Mesendoderm (in vitro differentiated cells): Measurements from ENCODE around the gene ROR1.

Experiments
- DNase-seq: peaks from one replicate; pipeline ENCODE4 v3.0.0; 2013
- H2AK5ac ChIP-seq: 2 replicates; pipeline ENCODE4 v1.6.1; 2013; ENCODE audit warnings: low read length, inconsistent platforms
- H2BK120ac ChIP-seq: 2 replicates; pipeline ENCODE4 v1.6.1; 2013; ENCODE audit warnings: low read depth, mild to moderate bottlenecking, low read length, moderate library complexity, mixed read lengths
- H2BK15ac ChIP-seq: replicated peaks from 2 replicates; pipeline ENCODE4 v1.6.1; 2013; ENCODE audit warnings: low read depth, mild to moderate bottlenecking, moderate library complexity
- H2BK5ac ChIP-seq: 2 replicates; pipeline ENCODE4 v1.6.1; 2013; ENCODE audit warnings: low read length, inconsistent platforms
- H3K18ac ChIP-seq: 2 replicates; pipeline ENCODE4 v1.6.1; 2013; ENCODE audit warnings: mild to moderate bottlenecking, low read length, mixed read lengths
- H3K23ac ChIP-seq: one replicate; pipeline ENCODE4 v1.6.1; 2013; ENCODE audit warnings: low read length
- H3K27ac ChIP-seq: 2 replicates; pipeline ENCODE4 v1.5.1; 2013; ENCODE audit warnings: low read depth, mild to moderate bottlenecking, inconsistent platforms, low read length, moderate library complexity
- H3K27me3 ChIP-seq: 2 replicates; pipeline ENCODE4 v1.6.1; 2013; ENCODE audit warnings: low read length, control low read depth, mild to moderate bottlenecking, inconsistent platforms; ENCODE audit not compliant: insufficient read depth, poor library complexity
- H3K36me3 ChIP-seq: 2 replicates; pipeline ENCODE4 v1.6.1; 2013; ENCODE audit warnings: low read length, inconsistent platforms; ENCODE audit not compliant: control insufficient read depth, insufficient read depth
- H3K4ac ChIP-seq: one replicate; pipeline ENCODE4 v1.6.1; 2013; ENCODE audit warnings: low read depth, mild to moderate bottlenecking, low read length, moderate library complexity
- H3K4me1 ChIP-seq: 2 replicates; pipeline ENCODE4 v1.6.1; 2013; ENCODE audit warnings: low read depth, low read length, inconsistent platforms; ENCODE audit not compliant: control insufficient read depth
- H3K4me2 ChIP-seq: 2 replicates; pipeline ENCODE4 v1.6.1; 2013; ENCODE audit warnings: low read length
- H3K4me3 ChIP-seq: 2 replicates; pipeline ENCODE4 v1.5.1; 2013; ENCODE audit warnings: mild to moderate bottlenecking, low read length
- H3K56ac ChIP-seq: one replicate; pipeline ENCODE4 v1.6.1; 2013; ENCODE audit warnings: low read length
- H3K79me1 ChIP-seq: 2 replicates; pipeline ENCODE4 v1.6.1; 2013; ENCODE audit warnings: low read length, inconsistent platforms
- H3K79me2 ChIP-seq: 2 replicates; pipeline ENCODE4 v1.6.1; 2013; ENCODE audit warnings: mild to moderate bottlenecking, low read length; ENCODE audit not compliant: control insufficient read depth, insufficient read depth
- H3K9ac ChIP-seq: 2 replicates; pipeline ENCODE4 v1.6.1; 2013; ENCODE audit warnings: low read length, inconsistent platforms
- H4K5ac ChIP-seq: one replicate; pipeline ENCODE4 v1.6.1; 2013; ENCODE audit warnings: low read length
- H4K8ac ChIP-seq: one replicate; pipeline ENCODE4 v1.6.1; 2013; ENCODE audit warnings: low read depth, mild to moderate bottlenecking, control low read depth, low read length, moderate library complexity
- WGBS: extraction: QIAGEN DNeasy Blood & Tissue Kit; methylation state at CpG from one replicate; pipeline ENCODE4 v1.1.7; 2013; ENCODE audit warnings: low lambda C conversion rate, missing lambda C conversion rate; ENCODE audit not compliant: insufficient coverage; ENCODE audit errors: extremely low coverage; 5-methylcytosine and 5-hydroxymethylcytosine counted together

ROR1 gene

DNA sequence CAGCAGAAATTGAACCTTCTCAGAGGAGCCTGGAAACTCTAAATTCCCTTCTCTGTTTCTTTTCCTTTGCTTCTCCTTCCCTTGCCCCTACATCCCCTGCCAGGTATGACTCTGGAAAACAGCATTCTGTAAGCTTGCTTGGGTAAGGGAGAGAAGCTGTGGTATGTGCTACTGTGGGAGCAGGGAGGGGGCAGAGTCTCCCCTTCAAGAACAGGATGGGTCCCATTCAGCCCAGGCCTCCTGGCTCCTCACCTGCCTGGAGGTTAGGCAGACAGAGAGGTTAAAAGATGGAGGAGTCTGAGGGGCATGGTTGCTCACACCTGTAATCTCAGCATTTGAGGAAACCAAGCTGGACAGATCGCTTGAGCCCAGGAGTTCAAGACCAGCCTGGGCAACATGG, 389.0 kb downstream of the ROR1 start:
- no peak overlapping the region for H4K5ac ChIP-seq
- no peak overlapping the region for H2BK5ac ChIP-seq
- no peak overlapping the region for H3K23ac ChIP-seq
- no peaks in the 10 kb centered on the region for H3K79me2 ChIP-seq
- no peak overlapping the region for H3K27ac ChIP-seq
- no peak overlapping the region for H3K4me2 ChIP-seq
- H3K4me1 ChIP-seq, result peaks cover 5% of the 10 kb centered on the region
- no peak overlapping the region for H3K4ac ChIP-seq
- H3K79me1 ChIP-seq, result no peaks in the 10 kb centered on the region
- no CpG with 5 or more reads among the region's 1 CpG for WGBS
- H3K9ac ChIP-seq, result no peak overlapping the region
- H3K36me3 ChIP-seq, result no peaks in the 10 kb centered on the region
- no peak overlapping the region for H3K18ac ChIP-seq
- DNase-seq, result no peak
- no peaks in the 10 kb centered on the region for H3K27me3 ChIP-seq
- H2AK5ac ChIP-seq, result no peak overlapping the region
- no peak overlapping the region for H2BK15ac ChIP-seq
- H3K4me3 ChIP-seq, result no peak overlapping the region
- no peak overlapping the region for H2BK120ac ChIP-seq
- no peak overlapping the region for H4K8ac ChIP-seq
- no peak overlapping the region for H3K56ac ChIP-seq

DNA sequence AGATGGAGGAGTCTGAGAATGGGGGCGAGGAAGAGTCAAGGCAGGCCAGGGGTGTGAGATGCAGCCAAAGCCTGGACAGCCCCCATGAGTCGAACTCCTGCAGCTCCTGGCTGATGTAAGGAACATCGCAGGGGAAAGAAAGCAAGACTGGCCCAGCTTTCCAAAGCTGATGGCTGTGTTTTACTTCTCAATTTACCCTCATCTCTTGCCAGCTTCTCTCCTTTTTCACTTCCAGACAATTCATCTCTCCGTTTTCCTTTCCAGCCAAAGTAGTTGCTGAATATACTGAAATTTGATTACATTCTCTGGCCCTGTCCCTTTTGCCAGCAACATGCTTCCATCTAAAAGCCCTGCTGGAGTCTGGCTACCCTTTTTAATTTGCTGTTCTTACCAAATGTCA, 389.6 kb downstream of the ROR1 start:
- Histone ChIP-seq H3K4ac (peak overlapping the region; percentile 75), H4K8ac (no peak overlapping the region), H3K4me3 (no peak overlapping the region), H3K27me3 (no peaks in the 10 kb centered on the region), H3K23ac (no peak overlapping the region), H2BK5ac (no peak overlapping the region), H3K4me2 (no peak overlapping the region), H3K79me1 (no peaks in the 10 kb centered on the region), H3K4me1 (peaks cover 5% of the 10 kb centered on the region), H4K5ac (no peak overlapping the region), H3K79me2 (no peaks in the 10 kb centered on the region), H2BK15ac (no peak overlapping the region), H3K18ac (peak overlapping the region; percentile 19), H3K36me3 (no peaks in the 10 kb centered on the region), H3K27ac (no peak overlapping the region), H3K9ac (no peak overlapping the region), H2AK5ac (no peak overlapping the region), H3K56ac (no peak overlapping the region), H2BK120ac (peak overlapping the region; percentile 37)
- whole genome bisulfite sequencing, result no CpG with 5 or more reads among the region's 4 CpGs
- no peak for DNase-seq

- Histone ChIP-seq H3K27me3 (no peaks in the 10 kb centered on the region), H3K4me1 (peaks cover 5% of the 10 kb centered on the region), H3K9ac (no peak overlapping the region), H4K8ac (no peak overlapping the region), H3K56ac (no peak overlapping the region), H3K23ac (no peak overlapping the region), H2BK15ac (peak overlapping the region; percentile 85), H3K4me3 (no peak overlapping the region), H3K4me2 (no peak overlapping the region), H3K18ac (peak overlapping the region; percentile 19), H2BK120ac (no peak overlapping the region), H3K79me2 (no peaks in the 10 kb centered on the region), H3K36me3 (no peaks in the 10 kb centered on the region), H3K79me1 (no peaks in the 10 kb centered on the region), H2BK5ac (no peak overlapping the region), H2AK5ac (no peak overlapping the region), H3K4ac (no peak overlapping the region), H4K5ac (no peak overlapping the region), H3K27ac (no peak overlapping the region)
- WGBS, result no CpG with 5 or more reads among the region's 1 CpG
- DNase-seq, result peak; percentile 79
These were observed 390.2 kb downstream of the ROR1 start for GRCh38 chr1:64163970-64164369.

- no peak for DNase-seq
- Histone ChIP-seq H3K23ac (no peak overlapping the region), H3K4me1 (peaks cover 7% of the 10 kb centered on the region), H2BK15ac (no peak overlapping the region), H3K9ac (no peak overlapping the region), H4K8ac (no peak overlapping the region), H3K27ac (no peak overlapping the region), H3K27me3 (no peaks in the 10 kb centered on the region), H3K56ac (no peak overlapping the region), H3K79me1 (no peaks in the 10 kb centered on the region), H4K5ac (no peak overlapping the region), H3K4me3 (no peak overlapping the region), H3K18ac (no peak overlapping the region), H3K79me2 (no peaks in the 10 kb centered on the region), H3K36me3 (no peaks in the 10 kb centered on the region), H2BK5ac (no peak overlapping the region), H2BK120ac (no peak overlapping the region), H3K4ac (peak overlapping the region; percentile 28), H3K4me2 (no peak overlapping the region), H2AK5ac (no peak overlapping the region)
- no CpG with 5 or more reads among the region's 3 CpGs for WGBS
These were observed 392.8 kb downstream of the ROR1 start for GRCh38 chr1:64166629-64167028.

DNA sequence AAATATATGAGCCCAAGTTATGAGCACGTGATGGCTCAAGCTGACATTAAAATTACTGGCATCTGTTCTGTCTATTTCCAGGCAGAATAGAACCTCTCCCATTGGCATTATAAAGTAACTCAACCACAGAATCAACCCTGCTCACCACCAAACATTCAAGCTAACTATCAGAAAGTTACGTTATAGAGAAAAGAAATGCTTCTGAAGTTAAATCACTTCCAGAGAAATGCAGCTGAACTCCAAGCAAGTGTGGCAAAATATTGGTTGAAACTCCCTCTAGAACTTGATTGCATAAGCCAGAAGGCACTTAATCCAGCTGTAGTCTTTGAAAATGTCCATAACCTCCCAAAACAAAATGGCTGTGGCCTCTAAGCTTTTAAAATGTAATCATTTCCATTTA, 393.4 kb downstream of the ROR1 start:
- no peak overlapping the region for H3K4ac ChIP-seq
- no peaks in the 10 kb centered on the region for H3K79me2 ChIP-seq
- H3K4me3 ChIP-seq, result no peak overlapping the region
- H3K27me3 ChIP-seq, result no peaks in the 10 kb centered on the region
- no peak overlapping the region for H2BK5ac ChIP-seq
- H3K23ac ChIP-seq, result no peak overlapping the region
- no peak overlapping the region for H3K18ac ChIP-seq
- H3K4me1 ChIP-seq, result peaks cover 7% of the 10 kb centered on the region
- H2BK15ac ChIP-seq, result no peak overlapping the region
- no peak overlapping the region for H3K9ac ChIP-seq
- no peak overlapping the region for H4K8ac ChIP-seq
- H3K4me2 ChIP-seq, result no peak overlapping the region
- H2BK120ac ChIP-seq, result no peak overlapping the region
- H2AK5ac ChIP-seq, result no peak overlapping the region
- H3K27ac ChIP-seq, result no peak overlapping the region
- no peak for DNase-seq
- no peak overlapping the region for H4K5ac ChIP-seq
- no peaks in the 10 kb centered on the region for H3K79me1 ChIP-seq
- no peaks in the 10 kb centered on the region for H3K36me3 ChIP-seq
- WGBS, result no CpG with 5 or more reads among the region's 2 CpGs
- no peak overlapping the region for H3K56ac ChIP-seq

GRCh38 chr1:64171246-64171645, 397.4 kb downstream of the ROR1 start:
- Histone ChIP-seq H3K36me3 (no peaks in the 10 kb centered on the region), H3K79me2 (no peaks in the 10 kb centered on the region), H4K8ac (no peak overlapping the region), H2AK5ac (no peak overlapping the region), H3K27ac (peak overlapping the region; percentile 51), H3K23ac (no peak overlapping the region), H3K4me1 (peaks cover 12% of the 10 kb centered on the region), H2BK120ac (no peak overlapping the region), H2BK5ac (peak overlapping the region; percentile 11), H3K18ac (peak overlapping the region; percentile 78), H3K4me2 (no peak overlapping the region), H4K5ac (no peak overlapping the region), H3K27me3 (no peaks in the 10 kb centered on the region), H3K79me1 (no peaks in the 10 kb centered on the region), H3K4me3 (no peak overlapping the region), H2BK15ac (no peak overlapping the region), H3K4ac (peak overlapping the region; percentile 78), H3K9ac (no peak overlapping the region), H3K56ac (peak overlapping the region; percentile 29)
- WGBS, result no CpG with 5 or more reads among the region's 1 CpG
- no peak for DNase-seq
